A673 (cell line): Measurements from ENCODE around the gene CBX3.

Experiments used
- CTCF ChIP-seq: fragments of 300-800, 200-600 bp; sonication (generic); conservative IDR thresholded peaks from 2 replicates; pipeline ENCODE4 v1.5.1; 2017; ENCODE audit warnings: low read depth, mild to moderate bottlenecking, antibody characterized with exemption, low read length, moderate library complexity, mixed read lengths
- EZH2 ChIP-seq: fragments of 200-600 bp; sonication (generic); IDR thresholded peaks from 2 replicates; pipeline ENCODE4 v1.6.1; 2017; ENCODE audit warnings: borderline replicate concordance, low read depth, mild to moderate bottlenecking, mixed read lengths, antibody characterized with exemption, low read length; ENCODE audit not compliant: poor library complexity, severe bottlenecking

GRCh38 chr7:26153241-26153822 is 48.2 kb upstream of the CBX3 start:
- TF ChIP-seq CTCF, result no peak
- no peak for TF ChIP-seq EZH2
